CD4-positive, alpha-beta T cell treated with Interleukin-17A for 4 hours (primary cell): ENCODE data around the gene PRDM2.
A peak's percentile ranks its signal among the peaks of the same experiment; 100 is the strongest.

ENCODE experiments used
- DNase-seq: peaks from one replicate; pipeline ENCODE4 v3.0.0-alpha.2; 2020; ENCODE audit warnings: mixed read lengths

PRDM2 gene

GRCh38 chr1:13735168-13735930 lies 35.4 kb downstream of the PRDM2 start:
- no peak for DNase-seq

GRCh38 chr1:13737398-13737797 lies 37.4 kb downstream of the PRDM2 start:
- DNase-seq, result no peak

- DNase-seq, result no peak
Measured at GRCh38 chr1:13746342-13746741, 46.4 kb downstream of the PRDM2 start.

GRCh38 chr1:13748610-13749505 lies 48.9 kb downstream of the PRDM2 start:
- DNase-seq, result peak; percentile 97

GRCh38 chr1:13749543-13750341 lies 49.8 kb downstream of the PRDM2 start:
- DNase-seq, result peak; percentile 60

- DNase-seq, result no peak
Measured at GRCh38 chr1:13751458-13751871, 51.5 kb downstream of the PRDM2 start.

- DNase-seq, result no peak
Measured at GRCh38 chr1:13751985-13752384, 52.0 kb downstream of the PRDM2 start.

GRCh38 chr1:13752852-13753251 lies 52.9 kb downstream of the PRDM2 start:
- no peak for DNase-seq

GRCh38 chr1:13753636-13754402 lies 53.8 kb downstream of the PRDM2 start:
- no peak for DNase-seq

GRCh38 chr1:13754510-13755103 lies 54.6 kb downstream of the PRDM2 start:
- DNase-seq, result no peak

- no peak for DNase-seq
Measured at GRCh38 chr1:13756557-13757315, 56.7 kb downstream of the PRDM2 start.

- no peak for DNase-seq
Measured at GRCh38 chr1:13757693-13758092, 57.7 kb downstream of the PRDM2 start.

- DNase-seq, result no peak
Measured at GRCh38 chr1:13759072-13759471, 59.1 kb downstream of the PRDM2 start.

GRCh38 chr1:13760340-13760739 lies 60.4 kb downstream of the PRDM2 start:
- no peak for DNase-seq

GRCh38 chr1:13760921-13761320 lies 60.9 kb downstream of the PRDM2 start:
- no peak for DNase-seq

DNA sequence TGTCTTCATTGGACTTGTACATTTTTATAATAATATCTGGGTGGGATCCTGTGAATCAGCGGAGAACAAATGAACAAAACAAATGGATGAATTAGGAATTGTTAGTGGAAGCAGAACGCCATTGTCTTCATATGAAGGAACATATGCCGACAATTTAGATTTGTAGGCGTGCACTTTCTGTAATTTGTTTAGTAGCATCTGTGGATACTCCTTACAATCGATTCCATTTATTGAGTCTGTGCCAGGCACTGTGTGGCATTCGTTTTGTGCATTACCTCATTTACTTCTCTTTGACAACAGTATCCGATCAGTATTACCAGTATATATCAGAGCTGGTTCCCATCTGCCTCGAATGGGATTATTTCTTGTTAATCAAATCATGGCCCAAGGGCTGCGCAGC lies 61.9 kb downstream of the PRDM2 start:
- DNase-seq, result no peak

GRCh38 chr1:13762642-13763041 lies 62.7 kb downstream of the PRDM2 start:
- DNase-seq, result no peak

- DNase-seq, result no peak
Measured at GRCh38 chr1:13763222-13763621, 63.2 kb downstream of the PRDM2 start.

DNA sequence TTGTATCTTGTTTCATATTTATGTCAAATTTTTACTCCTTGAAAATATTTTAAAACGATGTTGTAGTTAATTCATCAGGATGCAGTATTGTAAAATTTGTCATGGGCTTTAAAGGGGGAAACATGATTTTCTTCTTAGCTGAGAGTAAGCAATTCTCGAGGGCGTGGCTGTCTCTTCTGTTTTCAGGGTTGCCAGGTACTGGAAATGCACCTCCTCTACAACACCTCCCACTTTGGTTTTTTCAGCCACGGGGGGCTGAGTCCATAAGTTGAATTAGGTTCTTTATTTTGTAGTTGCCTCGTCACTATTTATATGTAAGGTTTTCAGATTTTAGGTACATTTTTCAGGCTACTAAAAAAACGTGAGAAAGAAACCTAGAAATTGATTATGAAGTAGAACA lies 64.0 kb downstream of the PRDM2 start:
- no peak for DNase-seq

DNA sequence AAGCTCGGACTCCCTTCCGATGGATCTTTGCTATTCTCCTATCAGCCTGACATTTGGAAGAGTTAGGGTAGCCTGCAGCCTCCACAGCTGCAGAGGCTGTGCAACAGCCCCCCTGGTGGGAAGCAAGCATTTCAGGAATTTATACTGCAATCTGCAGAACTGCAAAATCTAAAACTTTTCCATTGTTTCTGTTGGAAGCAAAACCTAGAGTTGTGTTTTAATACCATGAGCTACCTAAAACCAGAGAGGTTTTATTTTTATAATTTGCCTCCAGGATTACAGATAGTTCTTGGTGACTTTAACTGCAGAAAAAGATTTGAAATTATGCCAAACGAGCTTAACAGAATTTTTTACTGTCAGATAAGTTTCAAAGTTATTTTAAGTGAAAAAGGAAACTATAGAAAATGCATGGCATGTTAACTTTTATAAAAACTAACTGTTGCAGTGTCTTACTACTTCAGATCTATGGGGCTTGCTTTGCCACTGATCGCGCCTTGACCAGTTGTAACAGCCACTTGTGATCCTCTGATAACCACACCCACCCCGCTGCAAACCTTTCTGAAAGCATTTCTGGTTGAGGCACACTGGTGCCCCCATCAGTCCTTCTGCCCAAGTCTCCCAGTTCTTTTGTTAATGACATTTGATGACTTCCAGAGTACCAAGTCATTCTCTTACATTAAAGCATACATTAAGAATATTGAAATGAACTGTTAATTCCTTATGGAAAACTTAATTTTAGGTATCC lies 64.8 kb downstream of the PRDM2 start:
- DNase-seq, result peak; percentile 23
